HG03066 (cell line): ENCODE results near the gene MYO1E.
"Not testable (repeated sequence)": the region's sequence is repeated elsewhere in the genome, so short reads cannot be mapped to it uniquely, and the experiment has no call there.

Source experiments
- ATAC-seq: cut with Tn5 transposase; IDR thresholded peaks from one replicate; pipeline ENCODE4 v1.9.1; 2021; ENCODE audit warnings: low read depth; ENCODE audit not compliant: unreplicated experiment

MYO1E gene

DNA sequence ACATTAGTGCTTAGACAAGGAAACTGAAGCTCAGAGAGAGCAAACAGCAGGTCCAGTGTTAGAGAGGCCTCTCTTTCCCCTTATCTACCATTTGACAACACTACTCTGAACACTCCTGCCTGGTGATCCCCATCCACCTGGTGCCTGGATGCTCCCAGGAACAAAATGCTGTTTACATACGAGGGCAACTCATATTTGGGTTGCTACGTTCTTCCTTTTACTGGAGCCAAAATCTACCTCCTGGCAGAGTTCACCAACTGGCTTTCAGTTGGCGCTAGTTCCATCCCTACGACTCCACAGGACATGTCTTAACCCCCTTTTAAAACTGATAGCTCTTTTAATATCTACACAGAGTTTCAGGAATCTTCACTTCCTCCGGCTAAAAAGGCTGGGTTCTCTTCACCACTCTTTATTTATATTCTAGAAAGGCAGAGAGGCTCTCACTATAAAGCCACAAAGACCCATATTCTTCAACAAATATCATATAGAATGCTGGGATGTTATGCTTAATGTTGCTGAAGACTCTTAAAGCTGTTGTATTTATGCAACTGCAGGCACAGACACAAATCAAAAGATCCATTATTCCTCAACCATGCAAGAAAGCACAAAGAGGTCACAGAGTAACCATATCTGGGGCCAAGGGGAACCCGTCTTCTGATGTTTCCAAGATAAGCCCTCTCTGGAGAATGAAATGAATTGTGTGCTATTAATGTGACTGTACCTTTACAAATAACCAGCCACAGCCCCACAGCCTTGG lies 219.8 kb downstream of the MYO1E start:
- ATAC-seq: no peak

GRCh38 chr15:59150185-59150584 lies 222.5 kb downstream of the MYO1E start:
- ATAC-seq: no peak

- no peak for ATAC-seq
Measured at GRCh38 chr15:59148153-59148833, 224.4 kb downstream of the MYO1E start.

DNA sequence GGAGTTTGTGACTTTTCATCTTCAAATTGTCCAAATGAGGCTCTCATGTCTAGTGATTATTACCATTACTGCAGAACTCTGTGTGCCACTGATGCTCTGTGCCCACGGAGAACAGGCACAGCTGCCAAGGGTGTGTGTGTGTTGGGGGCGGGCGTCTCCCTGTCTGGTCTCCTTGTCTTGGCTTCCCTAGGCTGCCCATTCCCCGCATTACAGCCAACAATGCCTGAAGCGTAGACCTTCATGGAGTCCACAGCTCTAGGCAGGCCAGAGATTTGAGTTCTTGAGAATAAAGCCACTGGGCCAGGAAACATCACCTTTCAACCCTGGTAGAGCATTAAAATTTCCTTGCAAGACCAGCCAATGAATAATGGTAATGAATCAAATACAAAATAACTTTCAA lies 225.0 kb downstream of the MYO1E start:
- no peak for ATAC-seq

GRCh38 chr15:59144594-59144993 lies 228.1 kb downstream of the MYO1E start:
- not testable (repeated sequence) for ATAC-seq

- ATAC-seq: no peak
Measured at GRCh38 chr15:59143281-59143680, 229.4 kb downstream of the MYO1E start.

DNA sequence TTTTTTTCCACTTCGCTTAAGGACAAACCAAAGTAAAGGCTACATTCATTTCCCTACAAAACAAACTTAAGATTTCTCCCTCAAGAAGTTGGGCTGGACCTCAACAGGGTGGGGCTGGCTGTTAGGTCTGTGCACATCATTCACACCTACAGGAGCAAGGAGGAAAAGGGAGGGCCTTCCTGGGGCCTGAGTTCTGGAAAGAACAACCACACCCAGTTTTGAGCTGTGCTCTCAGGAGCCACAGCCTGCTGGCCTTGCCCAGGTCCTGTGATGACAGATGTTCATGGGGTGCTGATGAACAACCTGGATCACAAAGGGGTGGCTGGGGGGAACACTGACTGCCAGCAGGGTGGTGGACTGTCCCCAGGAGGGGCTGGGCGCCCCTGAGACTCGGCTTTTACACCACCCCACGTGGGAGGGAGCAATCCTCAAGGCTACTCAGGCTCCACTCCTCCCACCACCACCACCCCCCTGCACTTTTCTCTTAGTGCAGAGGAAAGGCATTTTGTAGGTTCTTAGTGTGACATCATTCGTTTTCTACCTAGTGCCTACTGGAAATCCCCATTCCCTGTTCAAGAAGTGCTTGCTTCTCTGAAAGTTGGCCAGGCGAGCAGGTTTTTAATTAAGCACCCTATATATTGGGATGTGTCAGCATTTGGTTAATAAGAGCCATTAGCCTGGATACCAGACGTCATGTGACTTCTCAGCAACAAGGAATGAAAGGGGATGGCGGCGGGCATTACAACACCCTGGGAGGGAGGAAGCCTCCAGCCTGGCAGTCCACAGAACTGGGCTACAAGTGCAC lies 232.0 kb downstream of the MYO1E start:
- no peak for ATAC-seq

DNA sequence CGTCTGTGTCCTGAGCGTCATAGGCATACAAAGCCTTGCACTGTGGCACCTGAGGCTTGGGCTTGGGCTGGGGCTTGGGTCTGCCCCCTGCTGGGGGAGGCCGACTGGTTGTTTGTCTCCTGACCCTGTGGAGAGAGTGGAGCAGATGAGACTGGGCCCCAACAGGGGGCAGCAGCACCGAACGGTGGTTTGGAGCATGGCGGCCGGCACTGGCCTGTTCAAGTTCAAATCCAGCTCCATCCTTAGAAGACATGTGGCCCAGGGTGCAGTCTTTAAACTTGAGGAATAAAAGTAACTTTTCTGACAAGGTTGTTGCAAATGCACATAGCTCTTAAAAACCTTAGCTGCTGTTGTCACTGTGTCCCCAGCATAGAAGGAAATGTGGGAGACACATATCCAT lies 234.4 kb downstream of the MYO1E start:
- ATAC-seq: no peak

DNA sequence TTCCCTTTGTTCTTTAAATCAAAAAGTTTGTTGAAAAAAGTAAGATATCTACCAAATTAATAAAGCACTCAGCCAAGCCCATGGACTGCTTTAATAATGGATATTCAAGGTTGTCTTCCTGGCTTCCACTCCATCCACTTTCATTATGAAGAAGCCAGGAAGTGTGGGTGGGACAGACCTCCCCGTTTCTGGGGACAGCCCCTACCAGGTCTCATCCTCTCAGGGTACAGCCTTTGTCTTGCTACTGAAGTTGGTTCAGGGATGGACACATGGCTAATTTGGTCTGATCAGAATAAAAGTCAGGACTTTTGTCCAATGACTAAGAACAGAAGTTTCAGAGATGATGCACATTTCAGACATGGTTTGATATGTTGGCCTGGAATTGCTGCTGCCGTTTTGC lies 235.1 kb downstream of the MYO1E start:
- ATAC-seq: no peak

- ATAC-seq: no peak
Measured at GRCh38 chr15:59133929-59134427, 238.7 kb downstream of the MYO1E start.

- no peak for ATAC-seq
Measured at GRCh38 chr15:59131969-59132562, 240.6 kb downstream of the MYO1E start.

- no peak for ATAC-seq
Measured at GRCh38 chr15:59131456-59131855, 241.2 kb downstream of the MYO1E start.

GRCh38 chr15:59127255-59127654 lies 245.4 kb downstream of the MYO1E start:
- not testable (repeated sequence) for ATAC-seq

- not testable (repeated sequence) for ATAC-seq
Measured at GRCh38 chr15:59125683-59126082, 247.0 kb downstream of the MYO1E start.

- no peak for ATAC-seq
Measured at GRCh38 chr15:59124261-59124660, 248.4 kb downstream of the MYO1E start.

- ATAC-seq: no peak
Measured at GRCh38 chr15:59120937-59121336, 251.7 kb downstream of the MYO1E start.

DNA sequence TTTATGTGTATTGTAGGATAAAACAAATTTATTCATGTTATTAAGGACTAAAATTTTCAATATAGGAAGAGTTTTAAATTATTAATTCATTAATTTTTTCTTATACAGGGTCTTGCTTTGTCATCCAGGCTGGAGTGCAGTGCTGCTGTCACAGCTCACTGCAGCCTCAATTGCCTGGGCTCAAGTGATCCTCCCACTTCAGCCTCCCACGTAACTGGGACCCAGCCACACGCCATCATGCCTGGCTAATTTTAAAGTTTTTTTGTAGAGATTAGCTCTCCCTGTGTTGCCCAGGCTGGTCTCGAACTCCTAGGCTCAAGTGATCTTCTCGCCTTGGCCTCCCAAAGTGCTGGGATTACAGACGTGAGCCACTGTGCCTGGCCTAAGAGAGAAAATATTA lies 253.0 kb downstream of the MYO1E start:
- no peak for ATAC-seq

GRCh38 chr15:59116771-59117170 lies 255.9 kb downstream of the MYO1E start:
- ATAC-seq: no peak

DNA sequence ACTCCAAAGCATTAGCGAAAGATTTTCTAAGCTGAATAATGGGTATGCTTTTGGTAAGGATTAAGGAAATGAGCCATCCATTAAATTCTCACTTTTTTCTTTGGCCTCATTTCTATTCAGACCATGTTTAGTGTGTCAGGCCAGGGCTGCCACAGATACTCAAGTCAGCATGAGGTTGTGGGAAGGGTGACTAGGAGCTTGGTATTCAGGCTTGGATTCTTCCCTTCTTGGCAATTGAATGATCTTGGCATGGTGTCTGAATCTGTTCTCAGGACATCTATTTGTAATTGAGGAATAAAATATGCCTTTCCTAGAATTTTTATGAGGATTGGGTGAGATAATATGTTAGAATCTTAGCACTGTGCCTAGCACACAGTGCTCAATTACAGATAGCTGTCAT lies 256.5 kb downstream of the MYO1E start:
- no peak for ATAC-seq

DNA sequence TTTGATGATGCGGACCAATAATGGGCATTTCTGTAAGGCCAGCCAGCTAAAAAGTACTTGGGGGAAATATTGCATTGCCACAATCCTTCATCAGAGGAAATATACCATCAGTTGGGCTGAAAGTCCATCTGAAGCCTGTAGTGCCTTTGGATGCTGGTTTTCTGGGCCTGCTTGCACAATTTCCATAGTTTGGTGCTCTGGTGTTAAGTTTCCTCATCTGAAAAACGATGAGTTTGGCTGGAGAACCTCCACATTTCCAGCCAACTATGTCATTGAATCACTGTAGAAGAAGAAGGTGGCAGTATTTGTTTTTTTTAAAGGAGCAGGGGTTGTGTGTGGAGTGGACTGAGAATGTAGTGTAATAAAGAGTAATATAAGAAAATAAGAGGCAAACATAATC lies 257.6 kb downstream of the MYO1E start:
- no peak for ATAC-seq

DNA sequence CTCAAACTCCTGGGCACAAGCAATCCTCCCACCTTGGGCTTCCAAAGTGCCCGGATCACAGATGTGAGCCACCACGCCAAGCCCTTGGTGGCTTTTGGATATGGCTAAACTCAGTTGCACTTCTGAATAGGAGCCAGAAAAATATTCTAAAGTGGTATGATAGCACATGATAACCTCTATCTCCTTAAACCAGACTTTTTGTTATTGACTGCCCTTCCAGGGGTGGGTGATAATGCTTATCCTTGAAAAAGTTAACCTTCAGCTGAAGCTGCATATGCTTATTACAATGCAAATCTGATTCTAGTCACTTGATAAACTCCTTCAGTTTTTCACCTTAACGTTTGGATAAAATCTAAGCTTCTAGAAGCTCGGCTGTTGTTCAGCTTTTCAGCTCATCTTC lies 261.4 kb downstream of the MYO1E start:
- ATAC-seq: no peak
